22Rv1 (cell line): ENCODE results near the gene TRNP1.

ENCODE experiments used
- H3K27ac ChIP-seq: fragments of 450-650 bp; 2 replicates; pipeline ENCODE4 v1.5.1; 2017
- CTCF ChIP-seq: fragments of 450-650 bp; IDR thresholded peaks from 2 replicates; pipeline ENCODE4 v1.5.1; 2017; ENCODE audit warnings: mild to moderate bottlenecking
- ZFX ChIP-seq: fragments of 450-650 bp; IDR thresholded peaks from 2 replicates; pipeline ENCODE4 v1.6.1; 2017; ENCODE audit warnings: antibody characterized with exemption, borderline replicate concordance

Gene TRNP1

GRCh38 chr1:26972390-26972789 lies 21.1 kb upstream of the TRNP1 start:
- no peak overlapping the region for H3K27ac ChIP-seq

GRCh38 chr1:26972821-26973220 lies 20.7 kb upstream of the TRNP1 start:
- TF ChIP-seq ZFX (no peak), CTCF (no peak)
- H3K27ac ChIP-seq, result no peak overlapping the region

More at GRCh38 chr1:26972390-26972789, 21.1 kb upstream of the TRNP1 start:
- TF ChIP-seq CTCF (no peak), ZFX (no peak)

- H3K27ac ChIP-seq, result no peak overlapping the region
- no peak for TF ChIP-seq CTCF
- no peak for TF ChIP-seq ZFX
Observed at GRCh38 chr1:26976621-26977510, 16.6 kb upstream of the TRNP1 start.

- no peak overlapping the region for H3K27ac ChIP-seq
- no peak for TF ChIP-seq CTCF
- TF ChIP-seq ZFX, result no peak
Observed at GRCh38 chr1:26978901-26979300, 14.6 kb upstream of the TRNP1 start.

- TF ChIP-seq ZFX (no peak), CTCF (no peak)
- no peak overlapping the region for H3K27ac ChIP-seq
Observed at GRCh38 chr1:26981146-26981846, 12.2 kb upstream of the TRNP1 start.

- no peak overlapping the region for H3K27ac ChIP-seq
- TF ChIP-seq CTCF, result no peak
- no peak for TF ChIP-seq ZFX
Observed at GRCh38 chr1:26983863-26984262, 9.6 kb upstream of the TRNP1 start.

GRCh38 chr1:26984291-26984690 lies 9.2 kb upstream of the TRNP1 start:
- no peak overlapping the region for H3K27ac ChIP-seq
- TF ChIP-seq ZFX (no peak), CTCF (no peak)
